ENCODE measurements around the gene ZNF107. TPM values are rescaled to one million over a fixed set of nuclear protein-coding genes. Genes with fewer than 3 reads are reported as not detected.

Gene ZNF107
- total RNA-seq, 1 donor: 1.8 TPM

- DNase-seq (ENCODE audit: insufficient read length, low spot score, missing footprints): no peak
- Histone ChIP-seq H3K27me3 (ENCODE audit: insufficient read depth, low read length) (no peaks in the 10 kb centered on the region), H3K79me2 (ENCODE audit: insufficient read depth, low read length) (no peaks in the 10 kb centered on the region), H3K4me3 (ENCODE audit: insufficient read depth, low read length) (no peak overlapping the region), H3K27ac (ENCODE audit: low read depth, low read length) (no peak overlapping the region), H3K4me2 (ENCODE audit: insufficient read depth, low read length) (no peak overlapping the region), H2AFZ (ENCODE audit: low read length) (no peak overlapping the region), H3K4me1 (ENCODE audit: insufficient read depth, low read length) (no peaks in the 10 kb centered on the region), H4K20me1 (ENCODE audit: insufficient read depth, low read length) (no peaks in the 10 kb centered on the region), H3K36me3 (ENCODE audit: insufficient read depth, low read length) (no peaks in the 10 kb centered on the region), H3K9me3 (ENCODE audit: low read depth, low read length) (no peaks in the 10 kb centered on the region)
- no peak for TF ChIP-seq CTCF (IDR thresholded peaks at IDR 0.05; ENCODE audit: extremely low read depth, low read depth, low read length)
Measured at GRCh38 chr7:64634406-64635062, 31.4 kb upstream of the ZNF107 start.

DNA sequence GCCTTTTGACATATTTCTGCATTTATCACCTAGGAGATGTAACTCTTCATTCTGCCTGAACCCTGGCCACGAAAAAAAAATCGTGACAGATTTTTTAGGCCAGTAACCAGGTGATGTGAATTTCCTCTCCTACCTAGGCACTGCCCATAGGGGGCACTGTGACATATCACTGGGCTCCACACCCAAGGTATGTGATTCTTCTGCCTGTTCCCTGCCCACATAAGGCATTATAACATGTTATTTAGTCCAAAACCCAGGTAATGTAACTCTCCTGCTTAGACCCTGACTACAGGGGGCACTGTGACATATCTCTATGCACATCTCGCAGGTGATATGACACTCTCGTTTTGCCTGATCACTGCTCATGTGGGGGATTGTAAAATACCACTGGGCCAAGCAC is 29.5 kb upstream of the ZNF107 start:
- no peaks in the 10 kb centered on the region for H3K9me3 ChIP-seq (ENCODE audit: low read depth, low read length)
- H3K27ac ChIP-seq (ENCODE audit: low read depth, low read length): no peak overlapping the region
- no peaks in the 10 kb centered on the region for H3K27me3 ChIP-seq (ENCODE audit: insufficient read depth, low read length)
- H3K4me1 ChIP-seq (ENCODE audit: insufficient read depth, low read length): no peaks in the 10 kb centered on the region
- DNase-seq (ENCODE audit: insufficient read length, low spot score, missing footprints): no peak
- H3K36me3 ChIP-seq (ENCODE audit: insufficient read depth, low read length): no peaks in the 10 kb centered on the region
- H4K20me1 ChIP-seq (ENCODE audit: insufficient read depth, low read length): no peaks in the 10 kb centered on the region
- no peak overlapping the region for H3K4me3 ChIP-seq (ENCODE audit: insufficient read depth, low read length)
- H3K4me2 ChIP-seq (ENCODE audit: insufficient read depth, low read length): no peak overlapping the region
- TF ChIP-seq CTCF (IDR thresholded peaks at IDR 0.05; ENCODE audit: extremely low read depth, low read depth, low read length): no peak
- H3K79me2 ChIP-seq (ENCODE audit: insufficient read depth, low read length): no peaks in the 10 kb centered on the region
- H2AFZ ChIP-seq (ENCODE audit: low read length): no peak overlapping the region

- H3K36me3 ChIP-seq (ENCODE audit: insufficient read depth, low read length): no peaks in the 10 kb centered on the region
- no peak overlapping the region for H2AFZ ChIP-seq (ENCODE audit: low read length)
- no peaks in the 10 kb centered on the region for H3K27me3 ChIP-seq (ENCODE audit: insufficient read depth, low read length)
- TF ChIP-seq CTCF (IDR thresholded peaks at IDR 0.05; ENCODE audit: extremely low read depth, low read depth, low read length): no peak
- no peak overlapping the region for H3K4me3 ChIP-seq (ENCODE audit: insufficient read depth, low read length)
- no peak overlapping the region for H3K4me2 ChIP-seq (ENCODE audit: insufficient read depth, low read length)
- H3K79me2 ChIP-seq (ENCODE audit: insufficient read depth, low read length): no peaks in the 10 kb centered on the region
- no peaks in the 10 kb centered on the region for H4K20me1 ChIP-seq (ENCODE audit: insufficient read depth, low read length)
- no peaks in the 10 kb centered on the region for H3K9me3 ChIP-seq (ENCODE audit: low read depth, low read length)
- no peak overlapping the region for H3K27ac ChIP-seq (ENCODE audit: low read depth, low read length)
- DNase-seq (ENCODE audit: insufficient read length, low spot score, missing footprints): no peak
- no peaks in the 10 kb centered on the region for H3K4me1 ChIP-seq (ENCODE audit: insufficient read depth, low read length)
Measured at GRCh38 chr7:64637521-64638445, 28.1 kb upstream of the ZNF107 start.

DNA sequence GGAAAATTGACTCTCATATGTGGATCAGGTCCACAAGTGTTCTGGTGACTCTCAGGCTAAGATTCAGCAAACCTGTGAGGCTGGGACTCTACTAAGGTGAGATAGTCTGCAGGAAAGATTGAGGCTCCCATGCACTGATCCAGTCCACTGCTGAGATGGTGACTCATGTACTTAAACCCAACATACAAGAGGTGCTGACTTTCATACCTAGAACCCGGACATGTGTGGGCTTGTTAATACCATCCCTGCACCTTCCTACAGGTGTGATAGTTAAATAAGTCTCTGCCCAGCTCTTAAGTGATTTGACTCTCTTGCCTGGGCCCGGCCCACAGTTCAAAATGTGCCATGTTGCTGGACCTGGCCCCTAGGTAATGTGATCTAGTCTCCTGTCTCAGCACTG is 27.1 kb upstream of the ZNF107 start:
- no peak overlapping the region for H3K27ac ChIP-seq (ENCODE audit: low read depth, low read length)
- H3K36me3 ChIP-seq (ENCODE audit: insufficient read depth, low read length): no peaks in the 10 kb centered on the region
- H3K4me3 ChIP-seq (ENCODE audit: insufficient read depth, low read length): no peak overlapping the region

More for the DNA sequence above, 27.1 kb upstream of the ZNF107 start:
- Histone ChIP-seq H3K4me1 (ENCODE audit: insufficient read depth, low read length) (no peaks in the 10 kb centered on the region), H2AFZ (ENCODE audit: low read length) (no peak overlapping the region), H3K9me3 (ENCODE audit: low read depth, low read length) (no peaks in the 10 kb centered on the region), H4K20me1 (ENCODE audit: insufficient read depth, low read length) (no peaks in the 10 kb centered on the region), H3K27me3 (ENCODE audit: insufficient read depth, low read length) (no peaks in the 10 kb centered on the region), H3K4me2 (ENCODE audit: insufficient read depth, low read length) (no peak overlapping the region), H3K79me2 (ENCODE audit: insufficient read depth, low read length) (no peaks in the 10 kb centered on the region)
- no peak for TF ChIP-seq CTCF (IDR thresholded peaks at IDR 0.05; ENCODE audit: extremely low read depth, low read depth, low read length)
- no peak for DNase-seq (ENCODE audit: insufficient read length, low spot score, missing footprints)
